Measurements from ENCODE around the gene ZNF473.

ZNF473 gene

GRCh38 chr19:50025794-50026549 is at the start of gene ZNF473:
TSS of gene ZNF473 (plus strand) at chr19:50026005. CDS start at chr19:50031083, 5,078 bp downstream.
- H3K9me3 Mint-ChIP-seq: peaks cover 13% of the 10 kb centered on the region
- no peaks in the 10 kb centered on the region for H3K27me3 Mint-ChIP-seq (ENCODE audit: low read depth)
- DNase-seq (ENCODE audit: low spot score): peak; percentile 91
- H3K4me1 Mint-ChIP-seq (ENCODE audit: low read depth): peaks cover 23% of the 10 kb centered on the region
- peaks cover 23% of the 10 kb centered on the region for H3K36me3 Mint-ChIP-seq (ENCODE audit: low read depth)
- peak within 1 kb of the TSS; percentile 97 for H3K27ac Mint-ChIP-seq
- H3K4me3 Mint-ChIP-seq: peak within 1 kb of the TSS; percentile 94

DNA sequence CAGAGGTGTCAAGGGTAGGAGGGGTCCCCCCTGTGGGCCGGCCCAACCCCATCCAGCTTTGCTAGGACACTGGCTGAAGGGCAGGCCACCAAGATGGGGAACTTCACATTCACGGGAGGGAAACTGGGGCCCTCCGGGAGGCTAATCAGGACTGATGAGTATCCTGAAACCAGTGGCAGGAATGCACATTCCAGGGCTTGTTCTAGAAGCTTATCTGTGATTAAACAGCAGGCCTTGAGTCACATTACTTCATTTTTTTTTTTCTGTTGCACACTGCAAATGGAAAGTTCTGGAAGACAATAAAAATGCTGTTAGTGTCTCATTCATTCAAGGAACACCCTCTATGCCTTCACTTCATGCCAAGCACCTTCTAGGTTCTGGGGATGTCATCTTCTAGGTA is 49.3 kb upstream of the ZNF473 start:
- Mint-ChIP-seq H3K36me3 (ENCODE audit: low read depth) (peaks cover 3% of the 10 kb centered on the region), H3K4me1 (ENCODE audit: low read depth) (no peaks in the 10 kb centered on the region), H3K9me3 (no peaks in the 10 kb centered on the region), H3K27ac (no peak overlapping the region), H3K4me3 (no peak overlapping the region), H3K27me3 (ENCODE audit: low read depth) (no peaks in the 10 kb centered on the region)
- no peak for DNase-seq (ENCODE audit: low spot score)

DNA sequence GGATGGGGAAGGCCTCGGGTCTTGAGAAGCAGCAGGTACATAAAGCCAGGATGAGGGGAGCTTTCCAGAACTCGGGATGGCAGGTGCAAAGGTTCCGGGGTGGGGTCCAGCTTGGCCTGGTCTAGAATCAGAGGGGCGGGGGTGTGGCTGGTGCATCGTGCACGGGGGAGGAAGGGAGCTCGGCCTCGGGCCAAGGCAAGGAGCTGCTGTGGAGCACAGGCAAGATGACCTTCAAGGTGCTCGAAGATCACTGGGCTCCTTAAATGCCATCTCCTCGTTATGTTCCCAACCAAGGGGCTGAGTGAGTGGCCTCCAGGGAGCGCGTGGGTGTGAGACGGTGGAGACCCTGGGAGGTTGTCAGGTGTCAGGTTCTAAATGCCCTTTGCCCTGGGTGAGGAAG is 48.7 kb upstream of the ZNF473 start:
- peaks cover 7% of the 10 kb centered on the region for H3K36me3 Mint-ChIP-seq (ENCODE audit: low read depth)
- H3K27me3 Mint-ChIP-seq (ENCODE audit: low read depth): no peaks in the 10 kb centered on the region
- no peak overlapping the region for H3K4me3 Mint-ChIP-seq
- H3K9me3 Mint-ChIP-seq: no peaks in the 10 kb centered on the region
- H3K4me1 Mint-ChIP-seq (ENCODE audit: low read depth): no peaks in the 10 kb centered on the region
- H3K27ac Mint-ChIP-seq: no peak overlapping the region
- DNase-seq (ENCODE audit: low spot score): no peak

- DNase-seq (ENCODE audit: low spot score): no peak
- H3K27me3 Mint-ChIP-seq (ENCODE audit: low read depth): no peaks in the 10 kb centered on the region
- H3K27ac Mint-ChIP-seq: no peak overlapping the region
- no peaks in the 10 kb centered on the region for H3K9me3 Mint-ChIP-seq
- H3K4me3 Mint-ChIP-seq: no peak overlapping the region
- H3K36me3 Mint-ChIP-seq (ENCODE audit: low read depth): peaks cover 7% of the 10 kb centered on the region
- H3K4me1 Mint-ChIP-seq (ENCODE audit: low read depth): no peaks in the 10 kb centered on the region
Measured at GRCh38 chr19:49977881-49978280, 47.9 kb upstream of the ZNF473 start.

DNA sequence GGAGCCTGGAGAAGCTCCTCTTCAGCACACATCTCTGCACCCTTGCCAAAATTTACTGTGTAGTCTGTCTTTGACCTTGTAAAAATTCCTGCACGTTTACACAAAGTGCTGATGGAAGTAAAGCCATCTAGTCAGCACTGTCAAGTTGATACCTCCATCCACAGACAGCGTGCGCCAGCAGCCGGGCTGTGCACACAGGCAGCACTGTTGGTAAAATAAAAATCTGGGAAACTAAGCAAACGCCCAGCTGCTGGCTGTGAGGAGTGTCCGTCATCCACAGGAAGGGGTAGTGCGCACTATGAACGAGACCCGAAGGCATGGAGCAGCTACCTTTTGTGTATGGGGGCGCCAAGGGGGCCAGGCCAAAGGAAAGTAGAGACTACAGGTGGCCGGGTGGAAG is 47.5 kb upstream of the ZNF473 start:
- no peaks in the 10 kb centered on the region for H3K9me3 Mint-ChIP-seq
- H3K27ac Mint-ChIP-seq: no peak overlapping the region
- H3K36me3 Mint-ChIP-seq (ENCODE audit: low read depth): peaks cover 7% of the 10 kb centered on the region
- no peaks in the 10 kb centered on the region for H3K4me1 Mint-ChIP-seq (ENCODE audit: low read depth)
- H3K4me3 Mint-ChIP-seq: no peak overlapping the region
- DNase-seq (ENCODE audit: low spot score): no peak
- H3K27me3 Mint-ChIP-seq (ENCODE audit: low read depth): no peaks in the 10 kb centered on the region

DNA sequence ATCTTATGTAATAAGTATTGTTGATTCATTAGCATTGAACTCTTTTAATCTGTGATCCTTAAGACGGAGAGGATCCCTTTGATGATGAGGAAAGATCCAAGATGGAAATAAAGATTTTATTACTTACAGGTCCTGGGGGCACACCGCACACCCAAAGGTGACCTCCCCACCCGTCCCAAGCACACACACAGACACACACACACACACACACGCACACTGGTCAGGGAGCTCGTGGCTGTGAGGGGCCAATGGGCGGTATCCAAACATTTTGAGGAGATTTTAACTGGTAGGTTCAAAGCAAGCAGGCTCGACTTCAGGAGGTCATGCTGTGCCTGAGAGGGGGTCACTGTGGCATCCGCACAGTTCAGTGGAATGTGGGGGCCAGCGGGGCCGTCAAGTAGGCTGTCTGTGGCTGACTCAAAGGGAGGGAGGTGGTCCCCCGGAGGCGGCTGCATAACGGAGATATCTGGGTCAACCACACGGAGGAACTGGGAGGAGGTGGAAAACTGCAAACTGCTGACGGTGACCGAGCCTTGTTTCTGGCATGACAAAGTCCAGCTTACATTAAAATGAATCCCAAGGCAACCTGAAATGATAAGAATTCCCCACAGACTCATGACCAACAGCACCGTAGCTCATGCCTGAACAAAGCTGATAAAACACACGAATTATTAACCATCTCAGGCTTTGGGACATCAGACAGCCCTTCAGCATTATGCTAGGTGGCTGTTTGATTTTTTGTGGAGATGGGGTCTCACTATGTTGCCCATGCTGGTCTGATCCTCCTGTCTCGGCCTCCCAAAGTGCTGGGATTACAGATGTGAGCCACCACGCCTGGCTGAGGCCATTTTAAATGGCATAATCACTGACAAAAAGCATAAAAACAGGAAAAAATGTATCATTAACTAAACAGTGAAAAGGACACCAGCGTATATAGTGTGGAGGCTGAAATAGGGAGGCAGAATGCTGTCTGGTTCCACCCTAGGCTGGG is 43.9 kb upstream of the ZNF473 start:
- H3K36me3 Mint-ChIP-seq (ENCODE audit: low read depth): peaks cover 26% of the 10 kb centered on the region
- DNase-seq (ENCODE audit: low spot score): no peak
- H3K4me3 Mint-ChIP-seq: no peak overlapping the region
- no peak overlapping the region for H3K27ac Mint-ChIP-seq
- no peaks in the 10 kb centered on the region for H3K9me3 Mint-ChIP-seq
- H3K4me1 Mint-ChIP-seq (ENCODE audit: low read depth): no peaks in the 10 kb centered on the region
- H3K27me3 Mint-ChIP-seq (ENCODE audit: low read depth): no peaks in the 10 kb centered on the region

DNA sequence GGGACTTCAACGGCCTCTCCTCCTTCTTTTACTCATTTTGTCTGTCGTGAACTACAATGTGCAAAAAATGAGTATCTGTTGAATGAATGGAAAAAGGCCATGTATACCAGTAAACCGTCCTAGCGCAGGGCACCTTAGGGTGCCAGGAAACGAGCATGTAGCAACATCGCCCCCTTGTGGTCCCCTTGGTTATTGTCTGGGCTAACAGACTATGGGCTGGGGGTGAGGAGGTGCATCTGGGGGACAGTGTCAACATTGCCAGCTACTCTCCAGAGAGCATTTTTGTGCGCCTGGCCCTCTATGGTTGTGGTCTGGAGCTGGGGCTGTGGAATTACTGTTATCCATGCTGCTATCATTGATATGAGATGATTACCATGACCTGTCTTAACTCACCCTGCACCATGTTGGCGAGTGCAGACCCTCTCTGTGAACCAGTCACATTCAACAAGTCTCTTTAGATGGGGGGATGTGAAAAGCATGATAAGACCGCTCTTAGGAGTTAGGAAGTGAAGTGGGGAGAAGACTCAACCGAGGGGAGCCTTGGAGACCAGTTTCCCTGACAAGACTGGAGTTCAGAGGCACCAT is 42.1 kb upstream of the ZNF473 start:
- no peaks in the 10 kb centered on the region for H3K27me3 Mint-ChIP-seq (ENCODE audit: low read depth)
- no peak overlapping the region for H3K4me3 Mint-ChIP-seq
- H3K27ac Mint-ChIP-seq: no peak overlapping the region
- H3K9me3 Mint-ChIP-seq: no peaks in the 10 kb centered on the region
- peak; percentile 56 for DNase-seq (ENCODE audit: low spot score)
- H3K4me1 Mint-ChIP-seq (ENCODE audit: low read depth): no peaks in the 10 kb centered on the region
- peaks cover 35% of the 10 kb centered on the region for H3K36me3 Mint-ChIP-seq (ENCODE audit: low read depth)

GRCh38 chr19:49984491-49984890 is 41.3 kb upstream of the ZNF473 start:
- H3K4me1 Mint-ChIP-seq (ENCODE audit: low read depth): no peaks in the 10 kb centered on the region
- H3K27ac Mint-ChIP-seq: no peak overlapping the region
- peaks cover 39% of the 10 kb centered on the region for H3K36me3 Mint-ChIP-seq (ENCODE audit: low read depth)
- no peak overlapping the region for H3K4me3 Mint-ChIP-seq
- H3K27me3 Mint-ChIP-seq (ENCODE audit: low read depth): no peaks in the 10 kb centered on the region
- no peak for DNase-seq (ENCODE audit: low spot score)
- H3K9me3 Mint-ChIP-seq: no peaks in the 10 kb centered on the region

- no peak for DNase-seq (ENCODE audit: low spot score)
- peaks cover 43% of the 10 kb centered on the region for H3K36me3 Mint-ChIP-seq (ENCODE audit: low read depth)
Measured at GRCh38 chr19:49985871-49986270, 39.9 kb upstream of the ZNF473 start.

GRCh38 chr19:49986354-49986753 is 39.5 kb upstream of the ZNF473 start:
- no peaks in the 10 kb centered on the region for H3K27me3 Mint-ChIP-seq (ENCODE audit: low read depth)
- no peak for DNase-seq (ENCODE audit: low spot score)
- peaks cover 44% of the 10 kb centered on the region for H3K36me3 Mint-ChIP-seq (ENCODE audit: low read depth)
- H3K27ac Mint-ChIP-seq: no peak overlapping the region
- no peaks in the 10 kb centered on the region for H3K9me3 Mint-ChIP-seq
- no peaks in the 10 kb centered on the region for H3K4me1 Mint-ChIP-seq (ENCODE audit: low read depth)
- H3K4me3 Mint-ChIP-seq: no peak overlapping the region

More at GRCh38 chr19:49985871-49986270, 39.9 kb upstream of the ZNF473 start:
- no peaks in the 10 kb centered on the region for H3K27me3 Mint-ChIP-seq (ENCODE audit: low read depth)
- no peak overlapping the region for H3K27ac Mint-ChIP-seq
- no peaks in the 10 kb centered on the region for H3K9me3 Mint-ChIP-seq
- H3K4me1 Mint-ChIP-seq (ENCODE audit: low read depth): no peaks in the 10 kb centered on the region
- H3K4me3 Mint-ChIP-seq: no peak overlapping the region

DNA sequence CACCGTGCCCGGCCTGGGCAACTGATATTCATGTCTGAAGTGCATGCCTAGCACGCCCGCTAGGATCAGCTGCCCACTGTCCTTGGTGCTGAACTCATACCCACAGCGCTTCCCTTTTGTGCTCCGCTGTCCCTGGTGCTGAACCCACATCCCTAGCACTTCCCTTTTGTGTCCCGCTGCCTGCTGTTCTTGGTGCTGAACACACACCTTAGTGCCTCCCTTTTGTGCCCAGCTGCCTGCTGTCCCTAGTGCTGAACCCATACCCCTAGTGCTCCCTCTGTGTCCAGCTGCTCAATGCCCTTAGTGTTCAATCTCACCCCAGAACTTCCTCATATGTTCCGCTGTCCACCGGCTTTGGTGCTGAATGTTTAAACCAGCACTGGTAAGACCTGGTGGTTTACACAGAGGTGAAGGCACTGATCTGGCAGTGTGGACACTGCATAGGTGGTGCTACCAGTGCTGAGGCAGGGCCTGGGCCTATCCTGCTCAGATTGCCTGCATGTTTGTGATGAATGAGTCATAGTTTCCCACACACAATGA is 38.6 kb upstream of the ZNF473 start:
- H3K4me1 Mint-ChIP-seq (ENCODE audit: low read depth): no peaks in the 10 kb centered on the region
- no peaks in the 10 kb centered on the region for H3K27me3 Mint-ChIP-seq (ENCODE audit: low read depth)
- no peaks in the 10 kb centered on the region for H3K9me3 Mint-ChIP-seq
- DNase-seq (ENCODE audit: low spot score): peak; percentile 76
- peak overlapping the region; percentile 4 for H3K27ac Mint-ChIP-seq
- no peak overlapping the region for H3K4me3 Mint-ChIP-seq
- peaks cover 41% of the 10 kb centered on the region for H3K36me3 Mint-ChIP-seq (ENCODE audit: low read depth)

GRCh38 chr19:49988007-49988406 is 37.8 kb upstream of the ZNF473 start:
- no peak overlapping the region for H3K27ac Mint-ChIP-seq
- H3K9me3 Mint-ChIP-seq: no peaks in the 10 kb centered on the region
- peaks cover 41% of the 10 kb centered on the region for H3K36me3 Mint-ChIP-seq (ENCODE audit: low read depth)
- DNase-seq (ENCODE audit: low spot score): no peak
- H3K4me3 Mint-ChIP-seq: no peak overlapping the region
- H3K27me3 Mint-ChIP-seq (ENCODE audit: low read depth): no peaks in the 10 kb centered on the region
- H3K4me1 Mint-ChIP-seq (ENCODE audit: low read depth): no peaks in the 10 kb centered on the region

- H3K36me3 Mint-ChIP-seq (ENCODE audit: low read depth): peaks cover 41% of the 10 kb centered on the region
- no peak overlapping the region for H3K4me3 Mint-ChIP-seq
- no peaks in the 10 kb centered on the region for H3K27me3 Mint-ChIP-seq (ENCODE audit: low read depth)
- DNase-seq (ENCODE audit: low spot score): peak; percentile 14
- no peak overlapping the region for H3K27ac Mint-ChIP-seq
- H3K4me1 Mint-ChIP-seq (ENCODE audit: low read depth): no peaks in the 10 kb centered on the region
- H3K9me3 Mint-ChIP-seq: no peaks in the 10 kb centered on the region
Measured at GRCh38 chr19:49988433-49988832, 37.4 kb upstream of the ZNF473 start.

GRCh38 chr19:49997709-49998108 is 28.1 kb upstream of the ZNF473 start:
- H3K4me1 Mint-ChIP-seq (ENCODE audit: low read depth): peaks cover 4% of the 10 kb centered on the region
- H3K36me3 Mint-ChIP-seq (ENCODE audit: low read depth): peaks cover 57% of the 10 kb centered on the region
- H3K27ac Mint-ChIP-seq: no peak overlapping the region
- H3K9me3 Mint-ChIP-seq: no peaks in the 10 kb centered on the region
- no peak overlapping the region for H3K4me3 Mint-ChIP-seq
- no peak for DNase-seq (ENCODE audit: low spot score)
- H3K27me3 Mint-ChIP-seq (ENCODE audit: low read depth): no peaks in the 10 kb centered on the region

Measured in T-helper 2 cell treated with Interferon-gamma antibody and Interleukin-4, amounts not matched to agents 5 μg/mL and 100 μg/mL, for 36 hours (primary cell).